Ascending aorta (tissue), 2 donors: ENCODE results near the gene PRICKLE3. TPM values are rescaled to one million over a fixed set of nuclear protein-coding genes. Genes with fewer than 3 reads are reported as not detected.

Source experiments
- DNase-seq, 2 donors: peaks; one replicate each; pipeline ENCODE4 v3.0.0-alpha.2; 2019; ENCODE audit warnings: low spot score in 2 of 2
- H3K27ac ChIP-seq, 2 donors: fragments of 200-600 bp; sonication (generic); one replicate each; pipeline ENCODE4 v1.5.1; 2016 to 2017; ENCODE audit warnings: mild to moderate bottlenecking in 1 of 2
- H3K27me3 ChIP-seq: fragments of 200-600 bp; sonication (generic); one replicate; pipeline ENCODE4 v1.5.1; 2017
- H3K36me3 ChIP-seq, 2 donors: fragments of 200-600 bp; sonication (generic); one replicate each; pipeline ENCODE4 v1.5.1; 2016
- H3K4me1 ChIP-seq, 2 donors: fragments of 200-600 bp; sonication (generic); one replicate each; pipeline ENCODE4 v1.5.1; 2016 to 2017; ENCODE audit warnings: mild to moderate bottlenecking in 1 of 2
- H3K4me3 ChIP-seq, 2 donors: fragments of 200-600 bp; sonication (generic); one replicate each; pipeline ENCODE4 v1.5.1; 2016 to 2017; ENCODE audit warnings: mild to moderate bottlenecking in 1 of 2
- H3K9me3 ChIP-seq, 2 donors: fragments of 200-600 bp; sonication (generic); one replicate each; pipeline ENCODE4 v1.5.1; 2016
- intact Hi-C: fragments of 100-400 bp; cut with DNase I; formaldehyde crosslinking; loops from one replicate; pipeline ENCODE4 v1.15.1; 2023
- total RNA-seq: library from RNA; depleted of rRNA; stranded (reverse); fragments of >200 nt; gene quantifications from one replicate; pipeline ENCODE4 v1.1.0, GENCODE V29; 2016
- TF ChIP-seq, protein P1 (sequence below), 3 experiments: fragments of 200-600 bp in 2 of 3; fragments of 450-650 bp in 1 of 3; sonication (generic) in 2 of 3; IDR thresholded peaks; one replicate each; pipeline ENCODE4 v1.5.1; 2016 to 2019; ENCODE audit warnings: antibody characterized with exemption in 3 of 3, mild to moderate bottlenecking in 1 of 3, moderate library complexity in 1 of 3

The PRICKLE3 gene
- total RNA-seq, 1 donor from 2014 or later, result 25.3 TPM

DNA sequence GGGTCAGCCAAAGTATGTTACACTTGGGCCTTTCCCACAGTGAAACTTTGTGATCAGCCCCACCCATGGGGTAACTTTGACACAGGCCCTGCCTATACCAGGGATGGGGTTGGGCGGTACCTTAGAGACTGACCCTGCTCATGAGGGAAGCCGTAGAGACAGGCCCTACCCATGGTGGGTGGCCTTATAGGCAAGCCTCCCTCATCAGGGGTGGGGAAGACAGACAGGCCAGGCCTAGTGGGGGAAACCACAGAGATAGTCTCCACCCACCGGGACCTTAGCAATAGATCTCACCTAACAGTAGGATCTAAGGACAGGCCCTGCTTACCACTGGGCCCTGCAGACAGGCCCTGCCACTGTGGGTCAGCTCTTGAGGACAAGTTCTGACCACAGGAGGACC is 7.6 kb downstream of the PRICKLE3 start:
- peaks cover 20 to 24% of the 10 kb centered on the region in 2 donors for H3K36me3 ChIP-seq
- H3K27me3 ChIP-seq, result no peaks in the 10 kb centered on the region
- no peak for DNase-seq
- H3K4me3 ChIP-seq, result no peak overlapping the region
- TF ChIP-seq, protein P1, sequence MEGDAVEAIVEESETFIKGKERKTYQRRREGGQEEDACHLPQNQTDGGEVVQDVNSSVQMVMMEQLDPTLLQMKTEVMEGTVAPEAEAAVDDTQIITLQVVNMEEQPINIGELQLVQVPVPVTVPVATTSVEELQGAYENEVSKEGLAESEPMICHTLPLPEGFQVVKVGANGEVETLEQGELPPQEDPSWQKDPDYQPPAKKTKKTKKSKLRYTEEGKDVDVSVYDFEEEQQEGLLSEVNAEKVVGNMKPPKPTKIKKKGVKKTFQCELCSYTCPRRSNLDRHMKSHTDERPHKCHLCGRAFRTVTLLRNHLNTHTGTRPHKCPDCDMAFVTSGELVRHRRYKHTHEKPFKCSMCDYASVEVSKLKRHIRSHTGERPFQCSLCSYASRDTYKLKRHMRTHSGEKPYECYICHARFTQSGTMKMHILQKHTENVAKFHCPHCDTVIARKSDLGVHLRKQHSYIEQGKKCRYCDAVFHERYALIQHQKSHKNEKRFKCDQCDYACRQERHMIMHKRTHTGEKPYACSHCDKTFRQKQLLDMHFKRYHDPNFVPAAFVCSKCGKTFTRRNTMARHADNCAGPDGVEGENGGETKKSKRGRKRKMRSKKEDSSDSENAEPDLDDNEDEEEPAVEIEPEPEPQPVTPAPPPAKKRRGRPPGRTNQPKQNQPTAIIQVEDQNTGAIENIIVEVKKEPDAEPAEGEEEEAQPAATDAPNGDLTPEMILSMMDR (IDR thresholded peaks at IDR 0.05), result no peak
- H3K27ac ChIP-seq, result peak overlapping the region in 1 of 2 donors; percentile 2
- intact Hi-C loops, result no loop called here
- no peaks in the 10 kb centered on the region for H3K9me3 ChIP-seq
- H3K4me1 ChIP-seq, result no peaks in the 10 kb centered on the region

DNA sequence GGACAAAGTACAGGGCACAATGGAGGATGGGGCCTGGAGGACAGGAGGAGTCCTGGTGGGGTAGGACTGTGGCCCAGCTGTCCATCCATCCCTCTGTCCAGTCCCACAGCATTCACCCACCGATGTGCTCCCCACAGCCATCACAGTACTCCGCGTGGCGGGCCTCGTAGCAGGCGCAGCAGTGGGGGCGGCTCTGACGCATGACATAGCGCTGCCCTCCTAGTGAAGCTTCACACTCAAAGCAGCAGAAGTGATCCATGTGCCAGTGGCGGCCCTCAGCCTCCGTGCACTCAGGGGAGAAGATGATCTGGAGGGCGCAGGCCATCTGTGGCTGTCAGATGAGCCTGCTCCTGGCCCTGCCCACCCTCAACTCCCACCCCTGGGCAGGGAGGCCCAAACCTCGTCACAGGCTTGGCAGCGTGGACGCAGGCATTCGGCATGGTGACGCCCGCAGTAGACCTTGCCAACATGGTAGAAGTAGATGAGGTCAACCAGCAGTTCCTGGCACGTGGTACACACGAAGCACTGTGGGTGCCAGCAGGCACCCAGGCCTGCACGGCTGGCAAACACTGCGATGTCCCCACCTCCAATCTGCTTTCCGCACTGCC is 8.2 kb downstream of the PRICKLE3 start:
- intact Hi-C loops, result no loop called here
- TF ChIP-seq, protein P1 (IDR thresholded peaks at IDR 0.05), result no peak
- H3K27me3 ChIP-seq, result no peaks in the 10 kb centered on the region
- no peaks in the 10 kb centered on the region for H3K9me3 ChIP-seq
- H3K36me3 ChIP-seq, result peaks cover 17 to 18% of the 10 kb centered on the region in 2 donors
- H3K27ac ChIP-seq, result peak overlapping the region in 1 of 2 donors; percentile 64
- no peak for DNase-seq
- peaks cover 0 to 4% of the 10 kb centered on the region in 2 donors for H3K4me1 ChIP-seq
- H3K4me3 ChIP-seq, result no peak overlapping the region

DNA sequence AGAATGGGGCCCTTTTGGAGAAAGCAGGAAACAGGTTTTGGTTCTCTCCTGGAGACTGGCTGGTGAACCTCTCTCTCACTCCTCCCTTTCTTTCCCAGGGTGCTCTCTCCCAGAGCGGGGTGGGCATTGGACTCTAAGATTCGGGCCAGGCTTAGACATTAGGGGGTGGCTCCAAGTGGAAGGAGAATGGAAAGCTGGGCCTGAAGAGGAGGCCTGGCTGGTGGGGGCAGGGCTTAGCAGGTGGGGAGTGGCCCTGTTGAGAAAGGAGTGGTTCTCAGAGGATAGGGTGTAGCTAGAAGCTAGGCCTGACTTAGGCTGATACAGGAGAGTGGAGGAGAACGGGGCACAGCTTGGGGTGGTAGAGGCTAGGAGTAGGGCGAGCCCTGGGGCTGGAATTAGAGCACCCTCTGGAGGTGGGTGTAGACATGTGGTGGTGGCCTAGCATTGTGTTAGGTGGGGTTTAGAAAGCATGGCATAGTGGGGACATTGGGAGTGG is 8.8 kb downstream of the PRICKLE3 start:
- peak overlapping the region; percentile 43 to 64 for H3K27ac ChIP-seq
- peaks cover 14 to 18% of the 10 kb centered on the region in 2 donors for H3K36me3 ChIP-seq
- intact Hi-C loops, result no loop called here
- TF ChIP-seq, protein P1 (IDR thresholded peaks at IDR 0.05), result peak in 1 of 3 experiments; percentile 6
- no peaks in the 10 kb centered on the region for H3K9me3 ChIP-seq
- H3K4me1 ChIP-seq, result peaks cover 0 to 4% of the 10 kb centered on the region in 2 donors
- no peak for DNase-seq
- no peak overlapping the region for H3K4me3 ChIP-seq
- H3K27me3 ChIP-seq, result no peaks in the 10 kb centered on the region

GRCh38 chrX:49176421-49177326 is 9.5 kb downstream of the PRICKLE3 start:
- peaks cover 0 to 4% of the 10 kb centered on the region in 2 donors for H3K4me1 ChIP-seq
- intact Hi-C loops, result no loop called here
- H3K4me3 ChIP-seq, result no peak overlapping the region
- H3K27me3 ChIP-seq, result no peaks in the 10 kb centered on the region
- peaks cover 14 to 18% of the 10 kb centered on the region in 2 donors for H3K36me3 ChIP-seq
- no peaks in the 10 kb centered on the region for H3K9me3 ChIP-seq
- TF ChIP-seq, protein P1 (IDR thresholded peaks at IDR 0.05), result no peak
- peak overlapping the region; percentile 43 to 64 for H3K27ac ChIP-seq
- no peak for DNase-seq

DNA sequence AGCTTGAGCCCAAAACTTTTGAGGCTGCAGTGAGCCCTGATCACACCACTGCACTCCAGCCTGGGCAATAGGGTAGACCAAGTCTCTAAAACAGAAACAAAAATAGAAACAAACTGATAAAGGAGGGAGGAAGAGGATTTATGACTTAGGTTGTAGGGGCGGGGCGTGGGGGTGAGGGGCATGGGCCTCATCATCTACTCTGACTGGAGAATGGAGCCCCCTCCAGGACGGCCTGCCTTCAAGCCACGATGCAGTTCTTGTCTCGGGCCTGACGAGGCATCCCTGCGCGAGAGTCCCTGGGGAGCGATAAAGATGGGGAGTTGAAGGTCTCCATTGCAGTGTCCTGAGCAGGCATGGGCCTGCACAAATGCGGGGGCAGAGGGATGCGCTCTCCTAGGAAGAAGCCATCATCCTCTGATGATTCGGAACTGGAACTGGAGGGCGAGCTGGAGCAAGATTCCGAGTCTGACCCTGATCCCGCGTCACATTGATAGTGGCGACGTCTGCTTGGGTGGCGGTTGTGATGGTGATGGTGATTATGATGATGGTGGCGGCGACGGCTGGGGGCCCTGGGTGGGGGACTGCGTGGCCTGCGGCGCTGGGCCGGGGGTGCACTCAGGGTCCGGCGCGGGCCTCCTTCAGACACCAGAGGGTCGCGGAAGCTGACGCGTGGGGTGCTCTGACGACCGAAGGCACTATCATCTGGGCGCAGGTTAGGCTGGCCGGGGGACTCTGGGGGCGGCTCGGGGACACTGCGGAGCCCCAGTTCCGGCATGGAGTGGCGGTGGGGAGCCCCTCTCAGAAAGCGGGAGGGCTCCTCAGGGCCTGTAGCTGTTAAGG is 10.5 kb downstream of the PRICKLE3 start:
- no peaks in the 10 kb centered on the region for H3K27me3 ChIP-seq
- no peak overlapping the region for H3K4me3 ChIP-seq
- H3K9me3 ChIP-seq, result no peaks in the 10 kb centered on the region
- intact Hi-C loops, result no loop called here
- peaks cover 0 to 4% of the 10 kb centered on the region in 2 donors for H3K4me1 ChIP-seq
- TF ChIP-seq, protein P1 (IDR thresholded peaks at IDR 0.05), result no peak
- no peak for DNase-seq
- H3K27ac ChIP-seq, result peak overlapping the region in 1 of 2 donors; percentile 31
- peaks cover 14 to 18% of the 10 kb centered on the region in 2 donors for H3K36me3 ChIP-seq
